ENCODE data around the gene PVR.

DNA sequence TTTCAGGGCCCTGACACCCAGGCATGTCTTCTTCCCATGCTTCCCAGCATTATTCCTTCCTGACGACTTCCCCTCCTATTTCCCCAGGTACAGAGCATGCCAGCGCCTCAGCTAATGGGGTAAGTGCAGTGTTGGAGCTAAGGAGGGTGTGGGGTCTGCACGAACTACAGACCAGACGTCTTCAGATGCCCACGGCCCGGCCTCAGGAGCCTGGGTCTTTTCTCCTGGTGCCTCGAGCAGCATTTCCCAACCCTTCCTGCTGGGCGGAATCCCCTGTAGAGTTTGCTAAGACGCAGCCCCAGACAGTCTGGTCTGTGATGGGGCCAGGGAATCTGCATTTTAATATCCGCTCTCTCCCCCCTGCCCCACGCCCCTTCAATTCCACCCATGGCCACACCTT, 17.5 kb downstream of the PVR start:
- TF ChIP-seq RARB (CRISPR knock-in tag; IDR thresholded peaks at IDR 0.05) (no peak), PPARA (CRISPR knock-in tag; IDR thresholded peaks at IDR 0.05; ENCODE audit: borderline replicate concordance) (no peak), BACH2 (CRISPR knock-in tag; IDR thresholded peaks at IDR 0.05; ENCODE audit: borderline replicate concordance) (no peak), ESRRG (CRISPR knock-in tag; IDR thresholded peaks at IDR 0.05) (no peak), ZNF8 (CRISPR knock-in tag; IDR thresholded peaks at IDR 0.05) (no peak), PATZ1 (CRISPR knock-in tag; IDR thresholded peaks at IDR 0.05; ENCODE audit: borderline replicate concordance) (no peak), ZFP30 (CRISPR knock-in tag; IDR thresholded peaks at IDR 0.05) (no peak), OSR1 (CRISPR knock-in tag; IDR thresholded peaks at IDR 0.05) (no peak), ARNTL (CRISPR knock-in tag; IDR thresholded peaks at IDR 0.05; ENCODE audit: borderline replicate concordance, low read depth) (no peak), ZFP3 (CRISPR knock-in tag; IDR thresholded peaks at IDR 0.05) (no peak)
- TF ChIP-seq, protein P1, sequence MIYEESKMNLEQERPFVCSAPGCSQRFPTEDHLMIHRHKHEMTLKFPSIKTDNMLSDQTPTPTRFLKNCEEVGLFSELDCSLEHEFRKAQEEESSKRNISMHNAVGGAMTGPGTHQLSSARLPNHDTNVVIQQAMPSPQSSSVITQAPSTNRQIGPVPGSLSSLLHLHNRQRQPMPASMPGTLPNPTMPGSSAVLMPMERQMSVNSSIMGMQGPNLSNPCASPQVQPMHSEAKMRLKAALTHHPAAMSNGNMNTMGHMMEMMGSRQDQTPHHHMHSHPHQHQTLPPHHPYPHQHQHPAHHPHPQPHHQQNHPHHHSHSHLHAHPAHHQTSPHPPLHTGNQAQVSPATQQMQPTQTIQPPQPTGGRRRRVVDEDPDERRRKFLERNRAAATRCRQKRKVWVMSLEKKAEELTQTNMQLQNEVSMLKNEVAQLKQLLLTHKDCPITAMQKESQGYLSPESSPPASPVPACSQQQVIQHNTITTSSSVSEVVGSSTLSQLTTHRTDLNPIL (CRISPR knock-in tag; IDR thresholded peaks at IDR 0.05; ENCODE audit: low read depth) = no peak

All from SK-N-SH treated with all-trans-retinoic acid at 6 μM for 48 hours (cell line).